22Rv1 (cell line): ENCODE measurements around the gene ATP8B4.

Experiments
- CTCF ChIP-seq: fragments of 450-650 bp; IDR thresholded peaks from 2 replicates; pipeline ENCODE4 v1.5.1; 2017; ENCODE audit warnings: mild to moderate bottlenecking
- ZFX ChIP-seq: fragments of 450-650 bp; IDR thresholded peaks from 2 replicates; pipeline ENCODE4 v1.6.1; 2017; ENCODE audit warnings: antibody characterized with exemption, borderline replicate concordance

GRCh38 chr15:50071551-50072258 lies 47.3 kb downstream of the ATP8B4 start:
- TF ChIP-seq CTCF (no peak), ZFX (no peak)
